HEK293 (cell line): ENCODE results near the gene KDM6A.

ENCODE experiments used
- GLI2 ChIP-seq: fragments of 450-650 bp; formaldehyde crosslinking; IDR thresholded peaks from 2 replicates; pipeline ENCODE4; 2017; ENCODE audit warnings: missing biosample characterization, missing genetic modification characterization, low read depth, borderline replicate concordance
- KLF1 ChIP-seq: fragments of 450-650 bp; formaldehyde crosslinking; IDR thresholded peaks from 2 replicates; pipeline ENCODE4 v1.5.1; 2016; ENCODE audit warnings: missing biosample characterization, missing genetic modification characterization
- KLF10 ChIP-seq: fragments of 450-650 bp; IDR thresholded peaks from 2 replicates; pipeline ENCODE4 v1.5.1; 2018; ENCODE audit warnings: missing biosample characterization, mild to moderate bottlenecking, missing genetic modification characterization
- KLF9 ChIP-seq: fragments of 450-650 bp; formaldehyde crosslinking; IDR thresholded peaks from 2 replicates; pipeline ENCODE4 v1.5.1; 2016; ENCODE audit warnings: missing biosample characterization, missing genetic modification characterization, low read depth
- PBX3 ChIP-seq: sonication (generic); formaldehyde crosslinking; IDR thresholded peaks from 2 replicates; pipeline ENCODE4 v1.8.1; 2022; ENCODE audit warnings: mild to moderate bottlenecking, moderate library complexity, missing genetic modification reagents
- PRDM1 ChIP-seq: fragments of 450-650 bp; formaldehyde crosslinking; IDR thresholded peaks from 2 replicates; pipeline ENCODE4; 2016; ENCODE audit warnings: missing biosample characterization, missing genetic modification characterization
- SP2 ChIP-seq: fragments of 450-650 bp; formaldehyde crosslinking; IDR thresholded peaks from 2 replicates; pipeline ENCODE4 v1.5.1; 2016; ENCODE audit warnings: missing biosample characterization, missing genetic modification characterization
- TRIM28 ChIP-seq: IDR thresholded peaks from 2 replicates; pipeline ENCODE4 v1.6.1; 2011; ENCODE audit warnings: low read length, control low read depth, borderline replicate concordance
- ZBTB1 ChIP-seq: fragments of 450-650 bp; formaldehyde crosslinking; IDR thresholded peaks from 2 replicates; pipeline ENCODE4 v1.5.1; 2016; ENCODE audit warnings: missing biosample characterization, missing genetic modification characterization
- ZBTB11 ChIP-seq: fragments of 450-650 bp; formaldehyde crosslinking; conservative IDR thresholded peaks from 2 replicates; pipeline ENCODE4 v1.5.1; 2016; ENCODE audit warnings: low read depth, missing biosample characterization, missing genetic modification characterization
- ZBTB21 ChIP-seq: fragments of 450-650 bp; formaldehyde crosslinking; IDR thresholded peaks from 2 replicates; pipeline ENCODE4 v1.5.1; 2017; ENCODE audit warnings: missing biosample characterization, missing genetic modification characterization
- ZBTB49 ChIP-seq: fragments of 450-650 bp; formaldehyde crosslinking; IDR thresholded peaks from 2 replicates; pipeline ENCODE4 v1.5.1; 2016; ENCODE audit warnings: missing biosample characterization, missing genetic modification characterization, low read depth
- ZFP37 ChIP-seq: fragments of 450-650 bp; formaldehyde crosslinking; IDR thresholded peaks from 2 replicates; pipeline ENCODE4 v1.5.1; 2016; ENCODE audit warnings: missing biosample characterization, missing genetic modification characterization
- ZNF175 ChIP-seq: fragments of 450-650 bp; formaldehyde crosslinking; IDR thresholded peaks from 2 replicates; pipeline ENCODE4 v1.5.1; 2016; ENCODE audit warnings: missing biosample characterization, missing genetic modification characterization
- ZNF211 ChIP-seq: fragments of 450-650 bp; formaldehyde crosslinking; IDR thresholded peaks from 2 replicates; pipeline ENCODE4 v1.5.1; 2016; ENCODE audit warnings: low read depth, missing biosample characterization, missing genetic modification characterization
- ZNF223 ChIP-seq: fragments of 450-650 bp; formaldehyde crosslinking; IDR thresholded peaks from 2 replicates; pipeline ENCODE4 v1.5.1; 2016; ENCODE audit warnings: missing biosample characterization, missing genetic modification characterization
- ZNF280C ChIP-seq: fragments of 450-650 bp; formaldehyde crosslinking; IDR thresholded peaks from 2 replicates; pipeline ENCODE4 v1.5.1; 2016; ENCODE audit warnings: missing biosample characterization, missing genetic modification characterization
- ZNF324 ChIP-seq: fragments of 450-650 bp; formaldehyde crosslinking; IDR thresholded peaks from 2 replicates; pipeline ENCODE4 v1.5.1; 2016; ENCODE audit warnings: missing biosample characterization, missing genetic modification characterization
- ZNF335 ChIP-seq: fragments of 450-650 bp; formaldehyde crosslinking; conservative IDR thresholded peaks from 2 replicates; pipeline ENCODE4 v1.5.1; 2016; ENCODE audit warnings: missing biosample characterization, missing genetic modification characterization
- ZNF366 ChIP-seq: fragments of 450-650 bp; formaldehyde crosslinking; conservative IDR thresholded peaks from 2 replicates; pipeline ENCODE4 v1.5.1; 2016; ENCODE audit warnings: missing biosample characterization, missing genetic modification characterization
- ZNF514 ChIP-seq: fragments of 450-650 bp; formaldehyde crosslinking; IDR thresholded peaks from 2 replicates; pipeline ENCODE4 v1.5.1; 2016; ENCODE audit warnings: missing biosample characterization, missing genetic modification characterization
- ZNF529 ChIP-seq: fragments of 450-650 bp; formaldehyde crosslinking; IDR thresholded peaks from 2 replicates; pipeline ENCODE4 v1.5.1; 2017; ENCODE audit warnings: missing genetic modification characterization, missing biosample characterization; ENCODE audit not compliant: insufficient replicate concordance
- ZNF561 ChIP-seq: fragments of 450-650 bp; IDR thresholded peaks from 2 replicates; pipeline ENCODE4 v1.5.1; 2018; ENCODE audit warnings: missing biosample characterization, missing genetic modification characterization, borderline replicate concordance
- ZNF621 ChIP-seq: fragments of 450-650 bp; formaldehyde crosslinking; IDR thresholded peaks from 2 replicates; pipeline ENCODE4 v1.5.1; 2017; ENCODE audit warnings: missing biosample characterization, missing genetic modification characterization
- ZNF623 ChIP-seq: fragments of 450-650 bp; formaldehyde crosslinking; IDR thresholded peaks from 2 replicates; pipeline ENCODE4 v1.5.1; 2016; ENCODE audit warnings: missing biosample characterization, missing genetic modification characterization
- ZNF664 ChIP-seq: fragments of 450-650 bp; formaldehyde crosslinking; IDR thresholded peaks from 2 replicates; pipeline ENCODE4 v1.5.1; 2016; ENCODE audit warnings: missing biosample characterization, missing genetic modification characterization
- ZNF707 ChIP-seq: fragments of 450-650 bp; formaldehyde crosslinking; IDR thresholded peaks from 2 replicates; pipeline ENCODE4 v1.5.1; 2016; ENCODE audit warnings: missing biosample characterization, missing genetic modification characterization
- ZNF792 ChIP-seq: fragments of 450-650 bp; formaldehyde crosslinking; IDR thresholded peaks from 2 replicates; pipeline ENCODE4 v1.5.1; 2016; ENCODE audit warnings: missing biosample characterization, missing genetic modification characterization

The KDM6A gene

GRCh38 chrX:45011597-45011996 lies 138.6 kb downstream of the KDM6A start (continued):
- peak; percentile 87 for TF ChIP-seq ZBTB11 (tag by site-specific recombination)
- no peak for TF ChIP-seq PBX3
- no peak for TF ChIP-seq TRIM28
- TF ChIP-seq ZNF623 (tag by site-specific recombination), result peak; percentile 83
- no peak for TF ChIP-seq ZNF792 (tag by site-specific recombination)
- no peak for TF ChIP-seq KLF10
- peak; percentile 71 for TF ChIP-seq ZNF529 (tag by site-specific recombination)
- TF ChIP-seq ZNF223, result peak; percentile 90
- no peak for TF ChIP-seq ZNF324
- no peak for TF ChIP-seq KLF1 (tag by site-specific recombination)
- peak; percentile 65 for TF ChIP-seq ZBTB21 (tag by site-specific recombination)
- TF ChIP-seq ZFP37 (tag by site-specific recombination), result 0 out of 2 replicates have a peak, but pooled peaks have one; percentile 42
- TF ChIP-seq ZNF561 (tag by site-specific recombination), result no peak
- no peak for TF ChIP-seq ZNF280C (tag by site-specific recombination)
- peak; percentile 90 for TF ChIP-seq ZBTB1 (tag by site-specific recombination)
- no peak for TF ChIP-seq ZNF621
- TF ChIP-seq ZNF335, result no peak
- TF ChIP-seq ZNF366 (tag by site-specific recombination), result no peak
- TF ChIP-seq GLI2 (tag by site-specific recombination), result peak; percentile 82; the same call in 1 of the 2 replicates
- TF ChIP-seq ZNF514, result peak; percentile 98
- TF ChIP-seq ZNF175 (tag by site-specific recombination), result no peak
- TF ChIP-seq PRDM1, result no peak
- no peak for TF ChIP-seq ZNF211 (tag by site-specific recombination)
- TF ChIP-seq KLF9, result no peak
- peak; percentile 86 for TF ChIP-seq ZNF664
- no peak for TF ChIP-seq ZNF707 (tag by site-specific recombination)
- TF ChIP-seq SP2, result no peak
- no peak for TF ChIP-seq ZBTB49 (tag by site-specific recombination)
